Measurements from ENCODE around the gene TP53I3.

- TF ChIP-seq EZH2 (IDR thresholded peaks at IDR 0.05; ENCODE audit: borderline replicate concordance, low read depth, low read length, severe bottlenecking) (no peak), CTCF (IDR thresholded peaks at IDR 0.05; ENCODE audit: extremely low read depth in 1 of 2, insufficient read depth in 1 of 2, low read depth in 1 of 2, low read length in 2 of 2) (no peak)
Observed at GRCh38 chr2:24104110-24104650, 19.5 kb upstream of the TP53I3 start.
